HG03575 (cell line): ENCODE data around the gene COL15A1.

ENCODE experiments used
- ATAC-seq: cut with Tn5 transposase; IDR thresholded peaks from one replicate; pipeline ENCODE4 v1.9.1; 2021; ENCODE audit not compliant: unreplicated experiment, insufficient number of reproducible peaks, low FRiP score; ENCODE audit errors: extremely low read depth

Gene COL15A1

DNA sequence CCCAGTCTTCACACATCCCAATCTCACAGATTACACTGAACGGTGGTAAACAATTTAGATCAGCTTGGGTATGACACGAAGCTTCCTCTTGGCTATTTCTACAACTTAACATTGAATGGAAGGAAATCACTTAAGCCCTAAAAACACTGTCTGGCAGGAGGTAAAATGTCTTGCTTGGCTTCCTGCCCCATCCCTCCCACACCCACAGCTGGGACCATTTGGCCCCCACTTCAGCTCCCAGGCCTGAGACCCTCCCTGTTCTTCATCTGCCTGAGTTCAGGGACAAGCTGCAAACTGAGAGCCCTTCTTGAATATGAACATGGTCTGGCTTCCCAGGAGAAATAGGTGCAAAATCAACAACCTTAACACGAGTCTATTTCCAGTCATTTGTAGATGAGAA is 3.4 kb upstream of the COL15A1 start:
- no peak for ATAC-seq

DNA sequence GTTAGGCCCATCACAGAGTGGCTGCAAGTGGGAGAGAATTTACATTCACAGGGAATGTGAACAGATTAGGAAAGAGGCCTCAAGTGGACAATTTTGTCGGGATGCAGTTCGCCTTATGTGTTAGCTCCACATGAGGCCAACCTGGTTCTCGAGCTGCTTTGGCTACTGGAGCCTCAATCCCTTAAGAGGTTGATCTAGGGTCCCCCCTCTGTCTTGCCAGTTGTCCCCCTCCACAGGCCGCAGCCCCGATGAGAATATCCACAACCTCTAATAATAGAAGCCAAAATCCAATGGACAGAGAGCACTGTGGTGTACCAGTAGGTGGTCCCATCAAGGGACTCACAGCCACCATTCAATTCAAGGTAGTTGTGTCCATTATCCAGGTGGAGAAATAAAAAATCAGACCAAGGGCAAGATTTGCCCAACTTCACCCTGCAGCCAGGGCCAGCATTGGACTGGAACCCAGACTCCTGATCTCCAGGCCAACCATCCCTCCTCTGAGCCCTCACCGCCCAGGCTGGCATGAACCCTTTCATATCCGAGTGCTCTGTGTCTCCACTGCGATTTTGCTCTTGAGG is 1.7 kb upstream of the COL15A1 start:
- no peak for ATAC-seq

DNA sequence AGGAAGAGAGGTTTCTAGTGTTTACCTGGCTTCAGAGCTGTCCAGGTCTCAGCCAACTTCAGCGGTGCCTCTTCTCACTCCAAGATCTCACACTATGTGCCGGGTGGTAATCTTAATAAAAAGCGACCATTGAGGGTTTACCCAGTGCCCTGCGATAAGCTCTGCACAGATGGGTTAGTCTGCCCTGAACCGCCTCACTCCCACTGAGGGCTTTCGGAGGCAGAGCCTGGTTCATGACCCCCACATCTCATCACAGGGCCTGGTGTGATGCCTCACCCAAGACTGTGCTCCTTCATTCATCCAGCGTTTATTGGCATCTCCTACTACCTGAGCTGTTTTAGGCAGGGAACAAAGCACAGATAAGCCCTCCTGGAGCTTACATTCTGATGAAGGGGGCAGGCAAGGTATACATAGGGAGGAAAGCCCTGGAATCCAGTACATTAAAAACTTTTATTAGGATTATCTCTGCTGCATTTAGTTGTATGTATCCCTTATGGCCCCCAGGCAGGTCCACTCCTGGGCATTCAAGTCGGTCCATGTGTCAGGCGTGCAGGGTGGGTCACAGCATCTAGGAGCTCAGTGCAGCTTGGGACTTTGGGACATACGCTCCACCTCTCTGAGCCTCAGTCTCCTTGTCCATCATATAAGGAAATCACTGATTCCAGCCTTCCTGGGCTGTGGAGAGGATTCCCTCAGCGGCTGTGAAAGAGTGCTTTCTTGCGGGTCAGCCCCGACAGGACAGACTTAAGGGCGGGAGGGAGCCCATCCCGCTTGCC is 613 bp upstream of the COL15A1 start:
- no peak for ATAC-seq

DNA sequence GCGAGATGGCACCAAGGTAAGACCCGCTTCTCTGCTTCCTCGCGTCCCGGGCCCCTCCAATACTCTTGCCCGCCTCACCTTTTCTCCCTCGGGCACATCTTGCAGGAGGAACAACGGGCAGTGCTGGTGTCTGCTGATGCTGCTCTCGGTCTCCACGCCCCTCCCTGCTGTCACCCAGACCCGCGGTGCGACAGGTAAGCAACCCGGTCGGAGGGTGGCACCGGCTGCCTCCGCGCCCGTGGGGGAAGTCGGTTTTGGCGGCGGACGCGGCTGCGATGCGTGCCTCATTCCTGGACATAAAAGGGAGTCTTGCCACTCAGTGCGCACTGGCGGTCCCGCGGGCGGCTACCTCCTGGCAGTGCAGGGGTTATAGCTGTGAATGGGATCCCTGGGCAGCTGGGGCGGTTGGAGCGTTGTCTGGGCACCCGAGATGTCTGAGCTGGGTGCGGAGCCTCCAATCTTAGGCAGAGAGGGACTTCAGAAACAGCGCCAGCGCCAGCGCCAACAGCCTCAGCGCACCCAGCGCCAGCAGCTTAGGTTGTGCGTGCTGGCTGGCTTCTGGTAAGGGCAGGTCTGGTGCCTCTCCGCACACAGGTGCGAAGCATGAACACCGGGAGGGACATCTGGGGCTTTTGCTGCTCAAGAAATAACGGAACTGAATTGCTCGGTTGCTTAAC is 488 bp downstream of the COL15A1 start:
- no peak for ATAC-seq

DNA sequence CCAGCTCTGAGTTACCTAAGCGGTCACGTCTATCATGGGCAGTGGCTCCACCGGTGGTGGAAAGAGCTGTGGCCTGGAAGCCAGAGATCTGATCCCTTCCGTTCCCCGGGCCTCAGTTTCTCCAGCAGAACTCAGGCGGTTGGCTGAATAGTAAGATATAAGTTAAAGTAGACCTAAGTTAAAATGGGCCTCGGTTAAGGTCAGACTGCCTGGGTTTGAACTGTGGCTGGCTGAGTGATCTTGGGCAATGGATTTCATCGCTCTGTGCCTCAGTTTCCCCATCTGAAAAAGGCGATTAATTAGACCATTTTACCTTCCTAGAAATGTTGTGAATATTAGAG is 997 bp downstream of the COL15A1 start:
- no peak for ATAC-seq

DNA sequence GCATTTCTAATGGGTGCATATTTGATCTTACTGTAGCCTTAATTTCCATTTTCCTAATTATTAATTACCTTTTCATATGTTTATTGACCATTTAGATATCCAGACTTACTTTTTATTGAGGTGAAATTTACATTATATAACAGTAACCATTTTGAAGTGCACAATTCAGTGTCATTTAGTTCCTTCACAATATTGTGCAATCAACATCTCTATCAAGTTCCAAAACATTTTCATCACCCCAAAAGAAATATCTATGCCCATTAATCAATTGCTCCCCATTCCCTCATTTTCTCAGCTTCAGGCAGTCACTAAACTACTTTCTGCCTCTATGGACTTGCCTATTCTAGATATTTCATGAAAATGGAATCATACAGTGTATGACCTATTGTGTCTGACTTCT is 5.9 kb downstream of the COL15A1 start:
- no peak for ATAC-seq

DNA sequence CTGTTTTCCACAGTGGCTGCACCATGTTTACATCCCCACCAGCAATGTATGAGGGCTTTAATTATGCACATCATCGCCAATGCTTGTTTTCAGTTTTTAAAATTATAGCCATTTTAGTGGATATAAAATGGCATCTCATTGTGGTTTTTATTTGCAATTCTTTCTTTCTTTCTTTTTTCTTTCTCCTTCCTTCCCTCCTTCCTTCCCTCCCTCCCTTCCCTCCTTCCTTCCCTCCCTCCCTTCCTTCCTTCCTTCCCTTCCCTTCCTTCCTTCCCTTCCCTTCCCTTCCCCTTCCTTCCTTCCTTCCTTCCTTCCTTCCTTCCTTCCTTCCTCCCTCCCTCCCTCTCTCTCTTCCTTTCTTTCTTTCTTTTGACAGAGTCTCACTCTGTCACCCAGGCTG is 6.6 kb downstream of the COL15A1 start:
- no peak for ATAC-seq

DNA sequence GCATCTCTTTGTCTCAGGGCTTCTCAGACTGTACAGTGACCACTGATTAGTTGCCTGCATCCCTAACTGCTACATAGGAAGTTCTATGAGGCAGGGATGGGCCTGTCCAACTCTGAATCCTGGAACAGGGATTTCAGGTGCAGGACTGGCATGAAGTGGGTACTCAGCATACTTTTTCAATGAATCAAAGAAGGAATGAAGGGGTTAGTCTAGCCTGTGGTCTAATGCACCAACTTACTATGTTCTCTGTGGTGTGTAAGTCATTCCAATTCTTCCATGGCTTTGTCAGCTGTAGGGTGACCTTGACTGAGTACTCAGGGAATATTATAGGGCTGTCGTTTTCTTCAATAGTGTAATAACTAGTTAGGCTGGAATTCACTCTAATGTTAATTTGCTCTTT is 8.3 kb downstream of the COL15A1 start:
- no peak for ATAC-seq

DNA sequence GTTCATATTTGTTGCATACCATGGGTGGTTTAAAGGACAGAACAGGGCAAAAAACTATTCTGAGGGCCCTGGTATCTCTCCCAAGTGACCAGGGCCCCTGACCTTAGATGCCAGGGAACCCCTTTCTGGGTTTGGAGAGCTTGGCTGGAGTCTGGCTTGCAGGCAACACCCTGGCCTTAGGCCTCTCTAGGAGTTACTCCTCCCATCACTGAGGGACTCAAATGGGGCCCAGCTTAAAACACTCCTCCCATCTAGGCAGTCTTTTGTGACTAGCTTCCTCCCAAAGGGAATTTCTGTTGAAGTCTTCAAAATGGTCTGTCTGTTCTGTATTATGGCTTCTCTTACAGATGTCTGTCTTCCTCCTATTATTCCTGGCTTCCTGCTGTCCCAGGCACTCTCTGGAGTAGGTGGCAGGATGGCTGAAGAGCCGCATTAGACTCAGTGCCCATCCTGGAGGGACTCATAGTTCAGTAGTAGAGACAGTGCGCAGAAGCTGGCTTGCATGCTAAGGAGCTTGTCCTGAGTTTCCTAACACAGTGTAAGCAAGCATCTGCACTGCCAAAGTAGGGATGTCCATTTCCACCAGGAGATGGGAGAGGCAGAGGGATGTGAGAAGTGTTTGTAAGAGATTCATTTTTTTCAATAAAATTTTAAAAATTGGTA is 10.0 kb downstream of the COL15A1 start:
- no peak for ATAC-seq

DNA sequence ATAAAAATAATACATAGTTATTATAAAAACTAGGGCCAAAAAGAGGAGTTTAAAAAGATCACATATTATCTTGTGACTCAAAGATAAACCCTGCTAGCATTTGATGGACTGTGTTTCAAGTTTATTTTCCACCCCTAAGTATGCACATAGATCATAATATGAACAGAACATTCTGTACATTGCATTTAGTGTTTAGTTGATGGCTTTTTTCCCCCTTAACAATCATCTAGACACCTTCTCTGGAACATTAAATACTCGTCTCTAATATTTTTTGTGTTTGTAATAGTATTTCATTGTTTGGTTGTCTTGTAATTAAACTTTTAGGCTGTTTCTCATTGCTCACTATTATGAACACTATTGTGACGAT is 10.5 kb downstream of the COL15A1 start:
- no peak for ATAC-seq

DNA sequence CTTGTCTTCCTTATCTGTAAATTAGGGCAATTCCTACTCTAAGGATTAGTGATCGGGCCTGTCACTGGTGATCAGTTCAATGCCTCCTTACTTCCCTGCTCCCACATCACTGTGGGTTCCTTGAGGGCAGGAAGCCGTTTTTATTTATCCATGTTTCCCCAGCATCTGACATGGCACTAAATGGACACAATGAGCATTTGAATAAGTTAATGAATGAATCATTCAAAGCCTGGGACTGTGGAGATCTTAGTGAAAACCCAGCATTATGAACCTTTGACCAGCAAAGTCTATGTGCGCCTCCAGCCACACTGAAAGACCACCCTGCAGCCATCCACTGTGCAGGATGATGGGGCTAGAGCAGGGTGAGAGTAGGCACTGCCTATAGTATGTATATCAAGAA is 11.6 kb downstream of the COL15A1 start:
- no peak for ATAC-seq

DNA sequence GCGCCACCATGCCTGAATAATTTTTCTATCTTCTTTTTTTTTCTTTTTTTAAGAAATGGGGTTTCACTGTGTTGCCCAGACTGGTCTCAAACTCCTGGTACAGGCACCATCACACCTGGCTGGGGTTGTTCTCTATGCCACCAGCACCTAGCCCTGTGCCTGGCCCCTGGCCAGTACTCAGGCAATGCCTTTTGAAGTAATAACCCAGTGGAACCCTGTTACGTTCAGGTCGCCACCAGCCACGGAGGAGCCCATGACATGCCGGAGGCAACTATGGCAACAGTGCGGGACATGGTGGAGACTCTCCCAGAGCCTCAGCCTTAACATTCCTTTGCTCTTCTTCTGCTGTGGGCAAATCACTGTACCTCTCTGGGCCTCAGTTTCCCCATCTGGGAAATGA is 14.1 kb downstream of the COL15A1 start:
- ATAC-seq = no peak

DNA sequence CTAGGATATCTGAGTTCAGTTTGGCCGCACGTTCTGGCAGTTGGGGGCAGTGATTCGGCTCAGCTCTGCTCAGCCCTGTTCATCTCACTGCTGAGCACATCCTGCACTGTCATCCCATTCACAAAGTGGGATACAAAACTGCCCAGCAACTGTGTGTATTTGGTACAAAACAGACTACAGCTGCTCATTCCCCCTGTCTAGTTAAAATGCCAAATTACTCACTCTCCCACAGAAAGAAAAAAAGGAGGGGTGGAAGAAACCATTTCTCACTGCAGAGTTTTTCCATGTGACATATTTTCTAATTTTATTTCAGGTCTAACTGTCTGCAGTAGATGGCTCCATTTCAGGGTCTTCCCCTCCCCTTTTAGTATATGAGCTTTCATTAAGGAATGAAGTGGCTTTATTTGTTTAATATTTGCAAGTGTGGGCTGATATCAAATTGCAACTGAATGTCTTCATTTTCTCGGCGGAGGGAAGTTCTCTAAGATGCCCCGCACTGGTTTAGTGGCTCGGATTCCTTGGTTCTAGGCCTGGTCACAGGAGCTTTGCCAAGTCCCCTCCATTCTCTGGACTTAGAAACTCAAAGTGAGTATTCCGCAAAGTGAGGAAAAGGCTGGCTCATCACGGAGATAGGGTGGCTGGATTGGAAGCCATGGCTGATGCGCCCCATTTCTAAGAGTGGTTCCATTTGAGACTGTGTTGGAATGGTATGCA is 14.7 kb downstream of the COL15A1 start:
- no peak for ATAC-seq

DNA sequence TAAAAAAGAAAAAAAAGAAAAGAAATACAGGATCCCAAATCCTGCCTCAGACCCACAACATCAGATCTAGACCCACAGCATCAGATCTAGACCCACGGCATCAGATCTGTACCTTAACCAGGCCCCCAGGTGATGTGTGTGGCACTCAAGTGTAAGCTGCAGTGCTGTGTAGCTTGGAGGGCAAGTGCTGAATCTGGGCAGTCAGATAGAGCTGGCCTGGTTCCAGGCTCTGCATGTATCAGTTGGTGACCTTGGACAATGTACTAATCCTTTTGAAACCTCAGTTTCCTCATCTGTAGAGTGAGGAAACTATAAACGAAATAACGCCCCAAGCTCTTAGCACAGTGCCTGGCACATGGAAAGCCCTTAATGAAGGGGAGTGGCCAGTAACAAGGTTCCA is 16.7 kb downstream of the COL15A1 start:
- no peak for ATAC-seq

DNA sequence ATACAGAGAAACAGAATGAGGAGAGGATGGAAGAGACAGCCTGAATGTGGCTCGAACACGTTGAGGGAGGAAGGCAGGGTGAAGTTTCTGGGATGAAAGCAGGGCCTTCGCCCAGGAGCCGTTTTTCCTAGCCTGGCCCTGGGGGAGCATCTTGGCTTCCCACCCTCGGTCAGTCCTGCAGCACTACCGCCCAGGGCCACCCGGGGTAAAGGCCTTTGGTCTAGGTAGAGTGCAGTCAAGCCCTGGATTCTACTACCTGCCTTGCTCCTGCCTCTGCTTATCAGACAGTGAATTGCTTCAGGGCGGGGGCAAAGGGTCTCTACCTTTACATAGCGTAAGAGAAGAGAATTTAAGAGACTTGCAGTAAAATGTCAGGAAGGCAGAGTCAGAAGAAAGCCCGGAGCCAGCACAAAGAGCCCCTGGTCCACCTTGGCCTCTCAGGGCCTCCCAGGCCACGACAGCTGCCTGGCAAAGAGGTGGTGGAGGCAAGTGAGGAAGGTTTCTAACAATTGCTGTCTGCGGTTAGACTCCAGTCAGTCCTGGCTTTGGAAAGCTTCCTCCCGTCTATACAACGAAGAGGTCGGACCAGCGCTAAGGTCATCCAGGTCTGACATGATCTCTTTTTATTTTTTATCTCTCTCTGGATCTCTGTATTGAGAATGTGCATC is 17.9 kb downstream of the COL15A1 start:
- no peak for ATAC-seq

DNA sequence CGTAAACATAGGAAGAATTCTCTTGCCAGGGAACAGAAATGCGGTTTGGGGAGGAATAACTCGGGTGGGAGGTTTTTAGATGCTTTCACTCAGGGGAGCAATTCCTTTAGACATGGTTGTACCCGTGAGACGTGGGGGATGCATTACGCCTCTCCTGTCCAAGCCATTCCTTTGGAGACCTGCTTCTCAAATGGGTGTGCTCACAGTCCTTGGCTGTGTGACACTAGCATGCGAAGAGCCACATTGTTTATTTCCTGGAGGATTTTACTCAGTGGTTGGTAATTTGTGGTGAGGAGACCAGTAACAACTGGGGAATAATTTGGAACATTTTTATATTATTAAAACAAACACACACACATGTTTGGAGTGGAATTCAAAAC is 18.5 kb downstream of the COL15A1 start:
- ATAC-seq = no peak

DNA sequence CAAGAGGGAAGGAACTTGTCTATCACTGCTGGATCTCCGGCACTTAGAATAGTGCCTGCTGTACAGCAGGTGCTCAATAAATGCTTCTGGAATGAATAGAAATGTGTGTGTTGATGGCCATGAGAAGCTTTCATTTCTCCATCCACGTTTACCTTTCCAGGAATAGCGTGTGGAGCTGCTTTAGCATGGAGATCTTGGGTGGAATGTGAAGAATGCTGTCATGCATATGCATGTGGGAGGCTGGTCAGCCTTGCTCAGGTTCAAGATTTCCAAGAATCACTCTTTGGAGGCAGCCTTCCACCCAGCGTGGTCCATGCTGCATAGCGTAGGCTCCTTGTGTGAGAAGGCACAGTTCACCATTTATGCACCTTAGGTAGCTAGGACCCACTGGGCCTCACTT is 19.2 kb downstream of the COL15A1 start:
- ATAC-seq = no peak

DNA sequence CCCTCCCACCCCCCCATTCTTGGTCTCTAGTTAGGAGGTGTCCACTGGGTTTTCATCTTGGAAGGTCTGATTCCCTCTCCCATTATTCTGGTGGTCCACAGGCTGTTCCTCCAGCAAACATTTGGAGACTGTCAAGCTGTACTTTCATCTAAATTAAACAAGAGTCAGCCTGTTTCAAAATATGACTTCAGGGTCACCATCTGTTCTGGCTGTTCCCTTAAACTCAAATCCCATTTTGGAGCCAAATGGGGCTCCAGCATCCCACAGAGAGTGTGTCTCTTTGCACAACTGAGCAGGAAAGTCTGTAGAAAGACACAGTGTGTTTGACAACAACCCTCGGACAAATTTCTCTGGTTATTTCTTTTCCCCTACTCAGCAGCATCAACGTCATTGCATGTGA is 20.5 kb downstream of the COL15A1 start:
- no peak for ATAC-seq

DNA sequence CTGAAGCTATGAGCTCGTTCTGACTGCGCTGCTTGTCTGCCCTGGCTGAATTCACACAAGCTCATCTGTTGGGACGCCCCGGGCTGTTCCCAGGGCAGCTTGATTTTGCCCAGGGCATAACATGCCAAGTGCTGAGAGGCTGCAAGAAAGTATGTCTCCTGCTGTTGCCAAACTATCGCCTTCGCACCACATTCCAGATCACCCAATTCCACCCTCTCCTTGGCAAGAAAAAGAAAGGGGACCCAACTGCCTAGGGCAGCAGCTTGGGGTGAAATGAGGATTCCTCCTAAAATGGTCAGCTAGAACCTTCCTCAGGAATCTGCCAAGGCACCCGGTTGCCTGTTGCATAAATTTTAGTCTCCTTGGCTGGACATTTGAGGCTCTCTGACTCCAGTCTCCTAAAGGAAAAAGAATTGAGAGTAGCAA is 21.2 kb downstream of the COL15A1 start:
- no peak for ATAC-seq
